GM21723 (cell line): ENCODE data around the gene IKZF3.
"Not testable (repeated sequence)": the region's sequence is repeated elsewhere in the genome, so short reads cannot be mapped to it uniquely, and the experiment has no call there.

Experiments used
- ATAC-seq: cut with Tn5 transposase; IDR thresholded peaks from one replicate; pipeline ENCODE4 v1.9.1; 2021; ENCODE audit warnings: mild to moderate bottlenecking, moderate library complexity; ENCODE audit not compliant: unreplicated experiment

IKZF3 gene

GRCh38 chr17:39722965-39723848, 140.9 kb downstream of the IKZF3 start:
- ATAC-seq = no peak

GRCh38 chr17:39722104-39722503, 142.0 kb downstream of the IKZF3 start:
- ATAC-seq = no peak

DNA sequence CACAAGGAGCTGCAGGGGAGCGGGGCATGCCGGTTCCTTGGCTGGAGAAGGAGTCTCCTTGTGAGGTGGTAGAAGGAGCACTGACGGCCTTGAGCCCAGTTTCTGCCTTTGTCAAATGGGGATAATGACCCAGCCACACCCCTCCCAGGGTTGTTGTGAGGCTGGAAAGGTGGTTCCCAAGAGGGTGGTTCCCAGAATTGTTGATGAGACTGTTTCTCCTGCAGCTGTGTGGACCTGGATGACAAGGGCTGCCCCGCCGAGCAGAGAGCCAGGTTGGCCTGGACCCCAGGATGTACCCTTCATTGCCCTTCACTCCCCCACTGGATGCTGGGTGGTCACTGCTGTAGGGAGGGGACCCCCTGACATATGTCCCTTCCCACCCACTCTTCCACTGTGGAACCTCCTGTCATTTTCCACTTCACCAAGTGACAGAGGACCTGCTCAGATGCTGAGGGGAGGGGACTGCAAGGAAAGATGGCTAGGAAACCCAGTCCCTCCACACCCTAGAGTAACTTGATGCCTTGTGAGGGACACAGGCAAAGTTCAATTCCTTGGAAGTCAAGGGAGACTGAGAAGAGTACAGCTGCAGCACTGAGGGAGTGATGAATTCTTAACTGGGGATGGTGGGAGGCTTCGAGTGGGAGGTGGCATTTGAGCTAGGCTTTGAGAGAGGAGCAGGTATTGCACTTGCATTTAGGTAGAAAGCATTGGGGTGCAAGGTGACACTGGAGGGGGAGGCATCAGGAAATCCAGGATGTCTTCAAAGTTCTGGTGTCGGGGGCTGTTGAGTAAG, 144.4 kb downstream of the IKZF3 start:
- no peak for ATAC-seq

DNA sequence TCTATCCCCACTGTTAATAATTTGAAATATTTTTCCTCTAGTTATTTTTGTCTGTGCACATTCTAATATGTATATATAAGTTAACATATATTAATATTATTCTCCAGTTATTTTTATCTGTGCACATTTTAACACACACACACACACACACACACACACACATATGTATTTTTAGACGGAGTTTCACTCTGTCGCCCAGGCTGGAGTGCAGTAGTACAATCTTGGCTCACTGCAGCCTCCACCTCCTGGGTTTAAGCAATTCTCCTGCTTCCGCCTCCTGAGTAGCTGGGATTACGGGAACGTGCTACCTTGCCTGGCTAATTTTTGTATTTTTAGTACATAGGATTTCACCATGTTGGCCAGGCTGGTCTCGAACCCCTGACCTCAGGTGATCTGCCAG, 146.5 kb downstream of the IKZF3 start:
- no peak for ATAC-seq

GRCh38 chr17:39716879-39717536, 147.1 kb downstream of the IKZF3 start:
- no peak for ATAC-seq

DNA sequence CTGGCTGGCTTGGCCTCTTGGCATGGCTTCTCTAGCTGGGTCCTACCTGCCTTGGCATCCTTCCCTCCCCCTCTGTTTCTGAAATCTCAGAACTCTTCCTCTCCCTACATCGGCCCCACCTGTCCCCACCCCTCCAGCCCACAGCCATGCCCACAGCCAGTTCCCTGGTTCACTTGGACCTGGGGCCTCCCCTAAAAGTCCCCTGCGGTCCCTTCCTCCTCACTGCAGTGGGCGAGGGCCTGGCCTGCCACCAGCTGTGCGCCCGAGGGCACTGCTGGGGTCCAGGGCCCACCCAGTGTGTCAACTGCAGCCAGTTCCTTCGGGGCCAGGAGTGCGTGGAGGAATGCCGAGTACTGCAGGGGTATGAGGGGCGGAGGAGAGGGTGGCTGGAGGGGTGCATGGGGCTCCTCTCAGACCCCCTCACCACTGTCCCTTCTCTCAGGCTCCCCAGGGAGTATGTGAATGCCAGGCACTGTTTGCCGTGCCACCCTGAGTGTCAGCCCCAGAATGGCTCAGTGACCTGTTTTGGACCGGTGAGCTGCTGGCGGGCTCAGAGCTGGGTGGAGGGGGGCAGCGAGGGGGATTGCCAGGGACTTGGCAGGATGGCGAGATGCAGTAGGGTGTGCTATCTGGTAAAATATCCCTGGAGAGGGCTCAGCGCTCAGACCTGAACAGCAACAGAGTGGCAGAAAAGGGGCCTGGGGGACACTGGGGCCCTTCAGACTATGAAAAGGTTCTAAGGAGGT, 147.9 kb downstream of the IKZF3 start:
- ATAC-seq = no peak

DNA sequence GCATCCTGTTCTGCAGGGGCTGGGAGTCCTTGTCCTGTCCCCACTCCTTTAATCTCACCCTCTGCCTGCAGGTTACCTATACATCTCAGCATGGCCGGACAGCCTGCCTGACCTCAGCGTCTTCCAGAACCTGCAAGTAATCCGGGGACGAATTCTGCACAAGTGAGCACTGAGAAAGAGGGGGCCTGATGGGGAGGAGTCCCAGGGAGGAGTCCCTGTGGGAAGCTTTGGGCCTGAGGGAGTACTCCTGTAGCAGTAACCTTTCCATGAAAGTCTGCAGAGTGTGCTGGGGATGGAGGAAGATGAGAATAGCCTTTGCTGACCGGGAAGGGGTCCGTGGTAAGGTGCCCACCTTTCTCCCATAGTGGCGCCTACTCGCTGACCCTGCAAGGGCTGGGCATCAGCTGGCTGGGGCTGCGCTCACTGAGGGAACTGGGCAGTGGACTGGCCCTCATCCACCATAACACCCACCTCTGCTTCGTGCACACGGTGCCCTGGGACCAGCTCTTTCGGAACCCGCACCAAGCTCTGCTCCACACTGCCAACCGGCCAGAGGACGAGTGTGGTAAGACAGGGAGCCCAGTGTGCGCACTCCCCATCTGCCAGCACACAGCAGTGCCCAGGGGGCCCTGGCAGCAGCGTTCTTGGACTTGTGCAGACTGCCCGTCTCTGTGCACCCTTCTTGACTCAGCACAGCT, 148.6 kb downstream of the IKZF3 start:
- no peak for ATAC-seq

DNA sequence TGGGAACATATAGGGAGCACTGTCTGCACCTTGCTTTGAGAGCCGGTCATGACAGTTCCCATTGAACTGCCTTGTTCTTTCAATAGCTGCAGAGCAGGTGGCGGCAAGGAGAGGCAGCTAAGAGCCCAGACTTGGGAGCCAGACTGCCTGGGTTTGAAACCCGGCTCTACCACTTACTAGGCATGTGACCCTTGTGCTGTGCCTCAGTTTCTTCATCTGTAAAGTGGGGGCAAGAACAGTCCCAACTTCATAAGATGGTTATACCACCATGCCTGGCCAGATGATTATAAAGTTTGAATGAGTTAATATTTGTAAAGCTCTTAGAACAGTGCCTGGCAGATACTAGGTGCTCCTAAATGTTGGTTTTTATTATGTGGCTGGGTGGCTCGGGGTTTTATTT, 149.9 kb downstream of the IKZF3 start:
- no peak for ATAC-seq

DNA sequence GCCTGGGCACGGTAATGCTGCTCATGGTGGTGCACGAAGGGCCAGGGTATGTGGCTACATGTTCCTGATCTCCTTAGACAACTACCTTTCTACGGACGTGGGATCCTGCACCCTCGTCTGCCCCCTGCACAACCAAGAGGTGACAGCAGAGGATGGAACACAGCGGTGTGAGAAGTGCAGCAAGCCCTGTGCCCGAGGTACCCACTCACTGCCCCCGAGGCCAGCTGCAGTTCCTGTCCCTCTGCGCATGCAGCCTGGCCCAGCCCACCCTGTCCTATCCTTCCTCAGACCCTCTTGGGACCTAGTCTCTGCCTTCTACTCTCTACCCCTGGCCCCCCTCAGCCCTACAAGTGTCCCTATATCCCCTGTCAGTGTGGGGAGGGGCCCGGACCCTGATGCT, 152.3 kb downstream of the IKZF3 start:
- no peak for ATAC-seq

- not testable (repeated sequence) for ATAC-seq
These were observed 153.0 kb downstream of the IKZF3 start for GRCh38 chr17:39711071-39711470.

DNA sequence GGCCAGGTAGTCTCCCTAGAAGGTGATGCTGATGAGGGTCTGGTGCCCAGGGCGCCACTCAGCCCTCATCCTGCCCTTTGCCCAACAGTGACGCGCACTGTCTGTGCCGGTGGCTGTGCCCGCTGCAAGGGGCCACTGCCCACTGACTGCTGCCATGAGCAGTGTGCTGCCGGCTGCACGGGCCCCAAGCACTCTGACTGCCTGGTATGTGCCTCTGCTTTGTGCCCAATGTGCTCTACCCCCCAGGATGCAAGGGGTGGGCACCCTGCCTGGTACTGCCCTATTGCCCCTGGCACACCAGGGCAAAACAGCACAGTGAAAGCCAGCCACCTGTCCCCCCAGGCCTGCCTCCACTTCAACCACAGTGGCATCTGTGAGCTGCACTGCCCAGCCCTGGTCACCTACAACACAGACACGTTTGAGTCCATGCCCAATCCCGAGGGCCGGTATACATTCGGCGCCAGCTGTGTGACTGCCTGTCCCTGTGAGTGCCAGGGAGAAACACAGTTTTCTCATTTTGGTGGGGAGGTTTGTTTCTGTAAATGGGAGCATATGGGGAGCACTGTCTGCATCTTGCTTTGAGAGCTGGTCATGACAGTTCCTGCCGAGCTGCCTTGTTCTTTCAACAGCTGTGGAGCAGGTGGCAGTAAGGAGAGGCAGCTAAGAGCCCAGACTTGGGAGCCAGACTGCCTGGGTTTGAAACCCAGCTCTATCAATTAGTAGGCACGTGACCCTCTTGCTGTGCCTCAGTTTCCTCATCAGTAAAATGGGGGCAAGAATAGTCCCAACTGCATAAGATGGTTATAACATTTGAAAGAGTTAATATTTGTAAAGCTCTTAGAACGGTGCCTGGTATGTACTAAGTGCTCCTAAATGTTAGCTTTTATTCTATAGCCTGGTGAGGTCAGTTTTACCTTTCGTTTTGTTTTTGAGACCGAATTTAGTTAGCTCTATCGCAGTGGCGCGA, 153.8 kb downstream of the IKZF3 start:
- ATAC-seq = no peak

DNA sequence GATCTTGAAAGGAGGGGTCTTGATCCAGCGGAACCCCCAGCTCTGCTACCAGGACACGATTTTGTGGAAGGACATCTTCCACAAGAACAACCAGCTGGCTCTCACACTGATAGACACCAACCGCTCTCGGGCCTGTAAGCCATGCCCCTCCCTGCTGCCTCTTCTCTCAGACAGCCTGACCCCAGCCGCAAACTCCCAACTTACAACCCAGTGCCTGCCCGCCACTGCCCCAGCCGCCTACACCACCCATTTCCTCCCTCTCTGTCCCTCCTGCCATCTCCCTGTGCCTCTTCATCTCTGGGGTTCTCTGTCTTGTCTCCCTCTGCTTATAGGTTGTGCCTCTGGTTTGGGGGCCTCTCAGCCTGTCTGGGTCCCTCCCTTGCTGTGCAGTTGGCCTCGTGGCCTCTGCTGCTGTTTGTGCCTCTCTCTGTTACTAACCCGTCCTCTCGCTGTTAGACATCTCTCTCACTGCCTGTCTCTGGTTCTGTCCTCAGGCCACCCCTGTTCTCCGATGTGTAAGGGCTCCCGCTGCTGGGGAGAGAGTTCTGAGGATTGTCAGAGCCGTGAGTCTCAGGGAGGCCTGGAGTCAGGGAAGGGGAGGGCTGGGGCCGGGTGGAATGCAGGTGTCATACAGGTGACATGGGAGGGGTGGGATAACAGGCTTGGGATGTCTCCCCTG, 154.7 kb downstream of the IKZF3 start:
- no peak for ATAC-seq
